DLD1 (cell line): ENCODE measurements around the gene AATF.

ENCODE experiments used
- in situ Hi-C: cut with HindIII; loops from 2 replicates; pipeline ENCODE4 v1.10.0; 2017; ENCODE audit warnings: low sequenced_read_pairs

AATF gene

DNA sequence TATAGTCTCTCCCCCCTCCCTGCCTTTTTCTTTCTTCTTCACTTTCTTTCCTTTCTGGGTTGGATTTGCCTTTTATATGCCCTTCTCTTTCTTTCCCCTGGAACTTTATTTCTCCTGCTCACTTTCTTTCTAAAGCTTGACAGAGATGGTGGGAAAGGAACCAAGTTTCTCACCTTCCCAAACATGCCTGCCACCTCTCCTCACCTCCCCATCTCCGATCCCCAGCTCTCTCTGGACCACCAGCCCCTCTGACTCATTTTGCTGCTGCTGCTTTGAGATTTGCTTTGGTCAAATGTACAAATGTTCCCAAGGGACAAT is 18.2 kb upstream of the AATF start:
- in situ Hi-C loops, result loop anchor here (10.0 kb wide), 1 partner anchor 86 kb away; no protein-coding TSS in a partner anchor

- in situ Hi-C loops, result loop anchor here (10.0 kb wide), 1 partner anchor 86 kb away; no protein-coding TSS in a partner anchor
Measured at GRCh38 chr17:36931096-36931696, 17.6 kb upstream of the AATF start.

DNA sequence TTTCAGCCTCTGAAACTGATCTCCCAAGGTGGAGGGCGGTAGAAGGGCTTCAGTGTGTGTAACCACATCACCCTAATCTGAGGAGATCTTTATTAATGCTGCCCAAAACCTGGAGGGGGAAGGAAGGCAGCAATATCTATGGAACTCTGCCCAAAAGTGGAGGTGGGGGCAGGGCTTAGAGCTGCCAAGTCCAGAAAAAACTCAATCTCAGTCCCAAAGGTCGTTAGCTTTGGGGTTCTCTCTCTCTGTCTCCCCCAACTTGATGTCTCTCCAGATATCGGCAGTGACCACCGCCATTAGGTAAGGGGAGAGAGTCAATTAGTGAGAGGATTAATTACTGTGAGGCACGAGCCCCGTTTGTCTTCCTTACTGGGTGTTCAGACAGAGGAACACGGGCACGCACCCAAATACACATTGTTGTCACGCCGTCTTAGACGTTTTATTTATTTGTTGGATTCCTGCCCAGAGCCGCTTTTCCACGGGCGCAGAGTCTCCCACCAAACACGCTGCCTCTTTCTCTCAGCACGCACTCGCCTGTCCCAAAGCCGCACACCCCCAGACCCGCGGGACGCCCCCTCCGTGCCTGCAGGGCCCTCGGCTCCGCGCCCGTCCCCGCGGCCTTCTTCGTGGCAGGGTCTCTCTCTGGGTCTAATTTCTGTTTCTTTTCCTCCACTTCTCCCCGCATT is 16.9 kb upstream of the AATF start:
- in situ Hi-C loops, result loop anchor here (10.0 kb wide), 1 partner anchor 87 kb away; no protein-coding TSS in a partner anchor

DNA sequence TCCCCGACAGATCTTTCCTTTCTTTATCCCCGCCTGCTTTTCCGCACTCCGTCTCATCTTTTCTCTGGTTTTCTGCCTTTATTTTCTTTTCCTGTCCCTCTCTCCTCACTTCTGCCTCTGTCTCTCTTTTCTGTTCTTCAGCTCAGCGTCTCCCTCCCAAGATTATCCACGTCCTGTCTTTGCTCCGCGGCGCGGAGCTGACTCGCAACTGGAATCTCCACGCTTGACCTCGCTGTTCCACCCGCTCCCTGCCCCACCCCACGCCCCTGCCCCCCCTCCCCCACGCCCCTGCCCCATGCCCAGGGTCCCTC is 16.4 kb upstream of the AATF start:
- in situ Hi-C loops, result loop anchor here (10.0 kb wide), 1 partner anchor 88 kb away; no protein-coding TSS in a partner anchor

- in situ Hi-C loops, result loop anchor here (10.0 kb wide), 1 partner anchor 88 kb away; no protein-coding TSS in a partner anchor
Measured at GRCh38 chr17:36932694-36933511, 15.9 kb upstream of the AATF start.

- in situ Hi-C loops, result loop anchor here (10.0 kb wide), 1 partner anchor 89 kb away; no protein-coding TSS in a partner anchor
Measured at GRCh38 chr17:36933512-36934143, 15.1 kb upstream of the AATF start.

GRCh38 chr17:36934144-36934691 is 14.5 kb upstream of the AATF start:
- in situ Hi-C loops, result loop anchor here (10.0 kb wide), 1 partner anchor 89 kb away; no protein-coding TSS in a partner anchor

DNA sequence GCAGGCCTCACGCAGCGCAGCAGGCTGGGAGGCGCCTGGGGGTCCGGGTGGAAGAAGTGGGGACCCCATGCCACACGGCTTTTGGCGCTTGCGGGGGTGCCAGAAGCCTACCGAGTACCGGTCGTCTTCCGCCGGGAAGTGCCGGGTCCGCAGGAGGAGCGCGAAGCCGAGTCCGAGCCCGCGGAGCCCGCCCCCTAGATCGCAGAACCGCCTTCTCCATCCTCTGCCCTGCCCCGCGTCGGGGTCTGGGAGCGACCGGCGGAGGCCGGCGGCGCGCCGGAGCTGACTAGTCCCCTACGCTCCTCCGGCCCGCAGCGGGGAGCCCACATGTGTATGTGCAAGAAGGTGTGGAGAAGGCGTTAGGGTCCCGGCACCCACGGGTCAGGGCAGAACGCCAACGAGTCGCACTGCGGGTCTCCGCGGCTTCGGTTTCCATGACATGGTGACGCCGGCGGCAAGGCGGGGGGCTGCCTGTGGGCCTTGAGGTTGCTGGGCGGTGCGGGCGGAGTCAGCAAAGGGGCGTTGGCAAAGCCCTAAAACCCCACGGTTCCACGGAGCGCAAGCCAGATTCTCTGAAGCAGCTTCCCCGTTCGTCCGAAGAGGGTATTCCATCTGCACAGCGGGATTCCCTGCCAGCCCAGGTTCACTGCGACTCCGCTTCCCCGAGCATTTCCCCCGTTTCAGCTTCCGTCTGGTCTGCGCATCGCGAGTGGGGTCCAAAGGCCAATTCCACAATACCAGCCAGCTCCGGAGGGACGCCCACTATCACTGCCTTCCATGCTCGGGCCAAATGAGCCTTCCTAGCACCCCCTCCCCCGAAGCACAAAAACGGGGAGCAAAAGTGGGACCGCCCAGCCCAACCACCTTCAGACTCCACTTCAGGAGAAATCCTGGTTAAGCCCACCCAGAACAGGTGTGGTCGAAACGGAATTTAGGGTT is 13.8 kb upstream of the AATF start:
- in situ Hi-C loops, result loop anchor here (10.0 kb wide), 1 partner anchor 90 kb away; no protein-coding TSS in a partner anchor

DNA sequence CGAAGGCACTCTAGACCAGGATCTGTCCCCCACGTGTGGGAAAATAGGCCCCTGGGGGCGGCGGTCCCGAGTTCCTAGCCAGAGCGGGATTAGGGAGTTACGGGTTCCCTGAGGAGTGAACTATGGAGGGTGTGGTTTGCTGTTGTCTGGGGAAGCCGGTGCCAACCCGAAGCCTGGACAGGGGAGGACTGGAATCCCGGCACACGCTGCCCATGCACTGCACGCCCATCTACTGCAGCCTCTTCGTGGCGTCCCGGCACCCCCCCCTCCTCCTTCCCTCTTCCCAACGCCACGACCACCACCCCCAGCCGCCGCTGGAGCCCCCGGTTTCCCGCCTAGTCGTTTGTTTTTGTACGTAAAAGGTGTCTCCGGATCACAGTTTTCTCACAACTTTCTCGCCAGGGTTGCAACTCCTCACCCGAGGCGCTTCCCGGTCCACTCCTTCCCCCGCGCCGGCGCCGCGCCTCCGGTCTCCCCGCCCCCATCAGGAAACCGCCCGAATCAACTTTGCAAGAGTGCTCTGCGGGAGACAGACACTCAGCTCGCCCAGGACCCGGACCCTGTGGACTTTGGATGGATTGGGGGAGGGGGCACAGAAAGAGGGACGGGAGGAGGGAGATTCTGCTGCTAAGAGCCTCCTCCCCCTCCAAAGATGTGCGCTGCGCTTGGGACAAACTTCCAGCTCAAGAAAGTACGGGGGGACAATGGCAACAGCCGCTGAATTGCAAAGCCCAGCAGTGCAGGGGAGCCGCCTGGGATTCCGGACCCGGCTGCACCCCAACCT is 12.9 kb upstream of the AATF start:
- in situ Hi-C loops, result loop anchor here (10.0 kb wide), 1 partner anchor 91 kb away; no protein-coding TSS in a partner anchor

- in situ Hi-C loops, result loop anchor here (10.0 kb wide), 1 partner anchor 92 kb away; no protein-coding TSS in a partner anchor
Measured at GRCh38 chr17:36936455-36937000, 12.2 kb upstream of the AATF start.

- in situ Hi-C loops, result loop anchor here (10.0 kb wide), 1 partner anchor 92 kb away; no protein-coding TSS in a partner anchor
Measured at GRCh38 chr17:36937001-36937958, 11.5 kb upstream of the AATF start, which contains the start of gene LHX1. TSS of gene LHX1 (plus strand) at chr17:36937475. CDS start at chr17:36938198, 723 bp downstream.

DNA sequence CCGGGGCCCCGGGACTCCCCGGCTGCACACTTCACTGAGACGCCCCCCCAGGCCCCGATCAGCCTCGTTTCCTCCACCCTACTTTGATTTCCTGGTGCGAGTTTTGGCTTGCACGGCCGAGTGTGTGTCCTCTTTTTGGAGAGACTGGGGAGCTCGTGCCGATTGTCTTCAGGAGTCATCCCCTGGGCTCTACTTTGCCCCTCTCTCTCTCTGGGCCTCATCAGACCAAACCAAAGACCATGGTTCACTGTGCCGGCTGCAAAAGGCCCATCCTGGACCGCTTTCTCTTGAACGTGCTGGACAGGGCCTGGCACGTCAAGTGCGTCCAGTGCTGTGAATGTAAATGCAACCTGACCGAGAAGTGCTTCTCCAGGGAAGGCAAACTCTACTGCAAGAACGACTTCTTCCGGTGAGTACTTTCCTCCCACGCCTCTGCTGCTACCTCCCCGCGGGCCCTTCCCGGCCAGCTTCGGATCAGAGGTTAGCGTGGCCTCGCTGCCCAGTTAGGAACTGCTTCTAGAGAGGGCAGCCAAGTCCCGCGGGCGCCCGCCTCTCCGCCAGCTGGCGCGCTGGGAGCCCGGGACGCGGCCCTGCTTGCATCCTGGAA is 10.7 kb upstream of the AATF start:
- in situ Hi-C loops, result loop anchor here (10.0 kb wide), 1 partner anchor 93 kb away; no protein-coding TSS in a partner anchor

DNA sequence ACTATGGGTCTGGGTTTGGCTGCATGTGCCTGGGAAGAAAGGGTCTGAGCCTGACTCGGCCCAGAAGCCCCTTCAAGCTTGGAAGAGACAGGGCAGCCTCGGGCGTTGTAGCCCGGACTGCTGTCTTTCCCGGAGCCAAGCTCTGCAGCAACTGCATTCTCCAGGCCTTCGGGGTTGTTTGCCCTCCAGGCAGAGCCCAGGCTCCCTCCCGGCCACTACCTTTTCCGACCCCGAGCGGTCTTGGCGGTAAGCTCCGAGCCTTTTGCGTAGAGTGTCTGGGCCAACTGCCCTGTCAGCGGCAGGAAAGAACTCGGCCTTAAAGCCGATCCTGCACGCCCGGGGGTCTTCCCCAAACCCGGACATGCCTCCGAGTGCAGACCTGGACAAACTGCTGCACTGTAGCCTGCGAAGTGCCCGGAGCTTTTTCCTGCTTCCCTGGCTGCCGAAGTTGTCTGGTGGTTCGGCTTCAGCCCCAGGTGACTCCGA is 10.1 kb upstream of the AATF start:
- in situ Hi-C loops, result loop anchor here (10.0 kb wide), 1 partner anchor 94 kb away; no protein-coding TSS in a partner anchor

DNA sequence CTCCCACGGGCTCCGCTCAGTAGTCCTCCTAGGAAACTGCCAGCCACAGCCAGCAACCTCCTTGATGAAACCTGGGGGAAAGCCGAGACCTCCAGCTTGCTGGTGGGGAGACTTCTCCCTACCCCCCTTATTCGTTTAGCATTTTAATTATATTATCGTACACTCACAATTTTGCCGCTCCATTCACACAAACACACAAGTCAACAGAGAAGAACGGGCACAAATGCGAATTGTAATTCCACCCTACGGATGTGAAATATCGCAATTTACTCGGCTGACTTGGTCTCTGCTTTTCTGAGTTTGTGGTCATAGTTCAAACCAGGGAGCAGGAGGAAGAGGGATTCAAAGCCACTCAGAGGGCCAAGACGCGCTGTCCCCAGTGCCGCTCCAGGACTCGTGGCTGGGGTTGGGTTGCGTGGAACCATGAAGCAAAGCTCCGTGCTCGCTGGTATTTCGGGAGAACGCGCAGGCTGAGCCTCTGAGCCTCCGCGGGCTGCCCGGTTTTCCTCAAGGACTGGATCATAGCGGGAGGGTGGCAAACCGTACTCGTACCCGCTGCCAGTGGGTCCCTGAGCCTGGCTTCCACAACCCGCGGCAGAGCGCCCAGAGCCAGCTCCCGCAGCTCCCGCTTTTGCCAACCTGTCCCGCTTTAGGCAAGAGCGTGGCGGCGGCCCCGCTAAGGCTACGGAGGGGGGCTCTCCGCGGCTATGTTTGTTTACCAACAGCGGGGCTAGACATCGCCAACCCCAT is 9.5 kb upstream of the AATF start:
- in situ Hi-C loops, result loop anchor here (10.0 kb wide), 1 partner anchor 94 kb away; no protein-coding TSS in a partner anchor

GRCh38 chr17:36939802-36940312 is 8.9 kb upstream of the AATF start:
- in situ Hi-C loops, result loop anchor here (10.0 kb wide), 2 partner anchors 55 to 95 kb away; no protein-coding TSS in a partner anchor
